Lung (tissue), 12 donors: Measurements from ENCODE around the gene TMEM239. TPM values are rescaled to one million over a fixed set of nuclear protein-coding genes. Genes with fewer than 3 reads are reported as not detected.

Source experiments
- ATAC-seq: fragments of 200-7000 bp; cut with Tn5 transposase; one replicate; pipeline ENCODE4 v1.9.1; 2020; ENCODE audit warnings: moderate number of reproducible peaks; ENCODE audit not compliant: insufficient read depth, low FRiP score
- DNase-seq, 3 donors: peaks; one replicate each; pipeline ENCODE4 v3.0.0-alpha.2; 2013 to 2017
- H3K27ac ChIP-seq, 2 donors: one replicate each; pipeline ENCODE4 v1.5.1; 2013; ENCODE audit warnings: mild to moderate bottlenecking in 2 of 2, moderate library complexity in 2 of 2, control low read depth in 1 of 2, inconsistent platforms in 1 of 2, low read depth in 1 of 2, low read length in 1 of 2
- H3K27me3 ChIP-seq, 3 donors: one replicate each; pipeline ENCODE4 v1.5.1; 2013; ENCODE audit warnings: low read length in 2 of 3; ENCODE audit not compliant: control insufficient read depth in 3 of 3, insufficient read depth in 3 of 3
- H3K36me3 ChIP-seq, 4 donors: one replicate each; pipeline ENCODE4 v1.5.1; 2013; ENCODE audit warnings: low read length in 4 of 4, mild to moderate bottlenecking in 1 of 4, moderate library complexity in 1 of 4; ENCODE audit not compliant: control insufficient read depth in 4 of 4, insufficient read depth in 4 of 4
- H3K4me1 ChIP-seq, 5 donors: one replicate each; pipeline ENCODE4 v1.5.1; 2013; ENCODE audit warnings: low read length in 5 of 5, mild to moderate bottlenecking in 2 of 5, moderate library complexity in 1 of 5; ENCODE audit not compliant: control insufficient read depth in 5 of 5, insufficient read depth in 5 of 5
- H3K4me3 ChIP-seq: one replicate; pipeline ENCODE4 v1.5.1; 2013; ENCODE audit warnings: mild to moderate bottlenecking, control low read depth, moderate library complexity
- H3K9ac ChIP-seq, 2 donors: one replicate each; pipeline ENCODE4 v1.5.1; 2013; ENCODE audit warnings: low read length in 2 of 2, control low read depth in 1 of 2; ENCODE audit not compliant: insufficient read depth in 1 of 2
- H3K9me3 ChIP-seq, 4 donors: one replicate each; pipeline ENCODE4 v1.5.1; 2013; ENCODE audit warnings: low read length in 3 of 4, mild to moderate bottlenecking in 1 of 4, moderate library complexity in 1 of 4; ENCODE audit not compliant: control insufficient read depth in 4 of 4, insufficient read depth in 3 of 4
- CTCF ChIP-seq: IDR thresholded peaks from 2 replicates; pipeline ENCODE4 v1.5.1; 2012; ENCODE audit warnings: mild to moderate bottlenecking; ENCODE audit errors: control extremely low read depth, extremely low read depth
- WGBS, 2 donors: extraction: QIAGEN DNeasy Blood & Tissue Kit; methylation state at CpG; one replicate each; pipeline ENCODE4 v1.1.7; 2013; 5-methylcytosine and 5-hydroxymethylcytosine counted together
- polyA plus RNA-seq, 2 donors: library from polyadenylated mRNA; stranded (reverse); fragments of 200-250 nt; gene quantifications; one replicate each; pipeline ENCODE4 v1.2.1, GENCODE V29; 2013
- total RNA-seq, 2 donors: library from RNA; depleted of rRNA in 1 of 2; stranded (reverse); fragments of >200 nt in 1 of 2; gene quantifications; one replicate each; pipeline ENCODE4 v1.2.1, GENCODE V29; 2014 to 2021
- donor health status: control.
- donor health status: control.
- donor health status: Bipolar disorder and iron deficiency.
- donor health status: healthy.
- donor health status: DM: yes; HTN: yes; CAD: no.

TMEM239 gene
- total and polyA plus RNA-seq, 4 donors: not detected

- H3K27ac ChIP-seq: no peak overlapping the region
- no peak for TF ChIP-seq CTCF
- H3K4me3 ChIP-seq: no peak overlapping the region
- H3K4me1 ChIP-seq: peaks cover 0 to 11% (median 5%) of the 10 kb centered on the region in 5 donors
- H3K36me3 ChIP-seq: peaks cover 0 to 21% (median 3%) of the 10 kb centered on the region in 4 donors
- no peak overlapping the region for H3K9ac ChIP-seq
- DNase-seq (no peak), ATAC-seq (no peak)
- peaks cover 0 to 3% (median 0%) of the 10 kb centered on the region in 4 donors for H3K9me3 ChIP-seq
- H3K27me3 ChIP-seq: peaks cover 0 to 6% (median 4%) of the 10 kb centered on the region in 3 donors
- WGBS, 2 donors: 84 to 93% methylated on average over 24 of the region's 24 CpGs
Observed at GRCh38 chr20:2795451-2795850, 20.7 kb upstream of the TMEM239 start.

GRCh38 chr20:2796011-2796660 is 20.0 kb upstream of the TMEM239 start:
- Histone ChIP-seq H3K4me1 (peaks cover 0 to 16% (median 5%) of the 10 kb centered on the region in 5 donors), H3K27ac (no peak overlapping the region), H3K27me3 (peaks cover 0 to 9% (median 8%) of the 10 kb centered on the region in 3 donors), H3K9ac (no peak overlapping the region), H3K4me3 (no peak overlapping the region), H3K9me3 (peaks cover 0 to 3% (median 0%) of the 10 kb centered on the region in 4 donors), H3K36me3 (peaks cover 0 to 21% (median 3%) of the 10 kb centered on the region in 4 donors)
- no peak for ATAC-seq
- no peak for DNase-seq
- 94 to 97% methylated on average over 19 to 20 of the region's 20 CpGs for WGBS, 2 donors
- no peak for TF ChIP-seq CTCF

- Histone ChIP-seq H3K36me3 (peaks cover 0 to 21% (median 3%) of the 10 kb centered on the region in 4 donors), H3K4me1 (peaks cover 0 to 18% (median 5%) of the 10 kb centered on the region in 5 donors), H3K27me3 (peaks cover 2 to 15% (median 9%) of the 10 kb centered on the region in 3 donors), H3K9me3 (peaks cover 0 to 3% (median 0%) of the 10 kb centered on the region in 4 donors), H3K4me3 (no peak overlapping the region), H3K27ac (no peak overlapping the region), H3K9ac (no peak overlapping the region)
- ATAC-seq (no peak), DNase-seq (no peak)
- 78 to 81% methylated on average over 16 of the region's 16 CpGs for WGBS, 2 donors
- TF ChIP-seq CTCF: no peak
Observed at GRCh38 chr20:2797136-2797983, 18.8 kb upstream of the TMEM239 start.
